Stimulated activated naive CD8-positive, alpha-beta T cell treated with anti-CD3 and anti-CD28 coated beads, Interleukin-15, Interleukin-2, amounts not matched to agents 100 U/mL and 50 U/mL, for 24 hours (primary cell): ENCODE results near the gene NT5DC3.

Experiments
- ATAC-seq: fragments of 150-1000 bp; cut with Tn5 transposase; one replicate; pipeline ENCODE4 v1.10.0; 2021
- DNase-seq: peaks from one replicate; pipeline ENCODE4 v3.0.0; 2021

The NT5DC3 gene

GRCh38 chr12:103808239-103808880 lies 32.7 kb downstream of the NT5DC3 start:
- no peak for ATAC-seq

DNA sequence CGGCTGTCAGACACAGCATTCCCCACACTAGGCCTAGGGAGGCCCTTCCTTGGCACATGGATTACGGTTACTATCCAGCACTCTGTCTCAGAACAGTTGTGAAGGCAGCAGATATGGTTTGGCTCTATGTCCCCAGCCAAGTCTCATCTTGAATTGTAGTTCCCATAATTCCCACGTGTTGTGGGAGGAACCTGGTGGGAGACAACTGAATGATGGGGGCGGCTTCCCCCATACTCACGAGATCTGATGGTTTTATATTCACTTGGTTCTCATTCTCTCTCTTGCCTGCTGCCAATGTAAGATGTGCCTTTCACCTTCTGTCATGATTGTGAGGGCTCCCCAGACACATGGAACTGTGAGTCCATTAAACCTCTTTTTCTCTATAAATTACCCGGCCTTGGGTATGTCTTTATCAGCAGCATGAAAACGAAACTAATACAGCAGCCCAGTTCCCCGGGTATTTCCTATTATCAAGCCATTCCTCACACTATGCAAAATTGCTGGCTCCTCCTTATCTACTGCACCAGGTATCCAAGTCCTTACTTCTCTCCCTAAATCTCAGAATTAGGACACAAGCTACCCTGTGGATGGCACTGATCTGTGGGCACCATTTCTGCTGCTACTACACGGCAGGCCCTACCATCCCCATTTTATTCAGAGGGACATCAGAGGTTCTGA lies 33.3 kb downstream of the NT5DC3 start:
- no peak for ATAC-seq
- no peak for DNase-seq

More at GRCh38 chr12:103808239-103808880, 32.7 kb downstream of the NT5DC3 start:
- no peak for DNase-seq

GRCh38 chr12:103806803-103807202 lies 34.2 kb downstream of the NT5DC3 start:
- no peak for ATAC-seq
- no peak for DNase-seq

DNA sequence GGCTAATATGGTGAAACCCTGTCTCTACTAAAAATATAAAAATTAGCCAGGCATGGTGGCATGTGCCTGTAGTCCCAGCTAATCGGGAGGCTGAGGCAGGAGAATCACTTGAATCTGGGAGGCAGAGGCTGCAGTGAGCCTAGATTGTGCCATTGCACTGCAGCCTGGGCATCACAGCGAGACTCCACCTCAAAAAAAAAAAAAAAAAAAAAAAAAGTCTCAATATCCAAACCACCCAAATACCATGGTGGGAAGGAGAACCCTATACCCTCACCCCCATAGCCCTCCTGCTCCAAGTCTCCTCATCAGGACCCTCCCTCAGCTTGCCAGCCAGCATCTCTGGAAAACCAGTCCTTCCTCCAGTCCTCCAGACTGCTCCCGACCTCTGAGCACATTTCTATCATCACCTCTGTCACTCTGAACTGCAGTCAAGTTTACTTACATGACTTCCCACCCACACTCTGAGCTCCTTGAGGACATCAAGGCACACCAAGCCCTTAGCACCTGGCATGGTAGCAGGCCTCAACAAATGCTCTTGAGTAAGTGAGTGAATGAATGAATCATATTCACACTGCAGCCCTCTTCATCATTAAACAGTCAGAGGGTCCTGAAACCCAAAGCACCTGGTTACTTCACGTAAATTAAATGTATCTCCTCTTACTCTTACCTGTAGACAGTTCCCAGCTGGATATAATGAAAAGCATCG lies 35.2 kb downstream of the NT5DC3 start:
- DNase-seq (no peak), ATAC-seq (no peak)

GRCh38 chr12:103803847-103804246 lies 37.2 kb downstream of the NT5DC3 start:
- no peak for ATAC-seq
- DNase-seq = no peak

DNA sequence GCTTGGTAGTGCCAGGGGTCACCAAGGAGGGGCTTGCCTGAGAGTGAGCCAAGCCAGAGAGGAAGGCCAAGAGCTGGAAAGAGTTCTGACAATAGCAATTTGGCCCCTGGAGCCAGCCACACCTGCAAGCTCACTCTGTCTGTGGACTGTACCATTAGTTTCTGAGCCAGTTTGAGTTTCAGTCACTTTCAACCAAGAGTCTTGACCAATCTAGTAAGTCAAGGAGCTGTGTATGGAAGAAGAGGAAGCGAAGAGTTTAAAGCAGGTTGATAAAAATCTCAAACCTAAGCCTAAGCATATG lies 38.5 kb downstream of the NT5DC3 start:
- ATAC-seq = no peak
- no peak for DNase-seq

DNA sequence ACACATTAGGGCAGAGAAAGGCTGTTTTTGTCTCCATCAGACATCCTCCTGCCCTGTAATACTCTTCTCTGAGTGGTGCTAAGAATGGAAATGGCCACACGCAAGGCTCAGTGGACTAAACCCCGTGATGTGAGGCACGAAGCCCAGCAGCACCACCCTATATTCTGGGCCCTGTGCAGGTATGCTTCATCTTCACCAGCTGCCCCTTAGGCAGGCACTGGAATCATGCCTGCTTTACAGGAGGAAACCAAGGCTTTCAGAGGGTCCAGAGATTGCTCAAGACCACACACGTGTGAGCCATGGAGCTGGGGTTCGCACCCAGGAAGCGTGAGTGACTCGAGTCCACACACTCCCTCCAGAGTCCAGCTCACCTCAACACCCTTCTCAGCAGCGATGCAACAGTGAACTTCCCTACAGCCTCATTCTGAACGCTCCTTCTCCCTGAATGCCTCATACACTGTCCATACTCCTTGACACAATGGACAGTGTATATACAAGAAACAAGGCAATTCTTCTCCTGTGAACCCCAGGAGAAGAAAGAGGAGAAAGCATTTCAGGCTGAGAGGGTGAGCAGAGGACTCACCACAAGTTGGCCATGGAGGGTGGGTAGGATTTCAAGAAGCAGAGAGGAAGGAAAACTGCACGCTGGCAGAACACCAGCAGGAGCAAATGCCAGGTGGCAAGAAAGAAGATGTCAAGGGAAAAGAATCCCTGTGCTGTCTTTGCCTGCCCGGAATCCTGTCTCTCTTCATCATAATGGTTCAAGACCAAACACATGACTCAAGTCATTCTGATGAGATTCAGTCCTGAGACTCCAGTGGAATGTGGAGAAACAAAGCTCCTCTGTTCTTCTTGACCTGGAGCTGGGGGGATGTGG lies 39.1 kb downstream of the NT5DC3 start:
- DNase-seq (no peak), ATAC-seq (no peak)

GRCh38 chr12:103799857-103800771 lies 40.9 kb downstream of the NT5DC3 start:
- ATAC-seq (no peak), DNase-seq (no peak)

GRCh38 chr12:103799504-103799856 lies 41.6 kb downstream of the NT5DC3 start:
- DNase-seq (no peak), ATAC-seq (no peak)

DNA sequence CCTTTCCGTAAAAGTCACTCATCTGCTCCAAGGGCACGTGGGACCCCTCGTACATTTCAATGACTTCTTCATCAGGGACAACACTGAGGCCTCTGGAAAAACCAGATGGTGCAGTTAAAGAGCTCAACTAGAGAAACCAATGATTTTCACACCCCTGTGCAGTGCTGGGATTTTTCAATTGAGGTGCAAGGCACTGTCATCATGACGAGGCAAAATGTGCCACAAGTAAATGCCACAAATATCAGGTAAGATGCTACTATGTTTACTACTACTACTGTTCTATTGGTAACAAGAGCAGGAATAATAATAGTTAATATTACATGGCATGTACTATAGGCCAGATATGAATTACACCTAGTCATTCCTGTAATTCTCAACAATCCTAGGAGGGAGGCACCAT lies 42.4 kb downstream of the NT5DC3 start:
- DNase-seq = no peak
- no peak for ATAC-seq

- DNase-seq (no peak), ATAC-seq (no peak)
These were observed 46.5 kb downstream of the NT5DC3 start for GRCh38 chr12:103794309-103795213.

GRCh38 chr12:103793512-103794045 lies 47.5 kb downstream of the NT5DC3 start:
- DNase-seq (no peak), ATAC-seq (no peak)

DNA sequence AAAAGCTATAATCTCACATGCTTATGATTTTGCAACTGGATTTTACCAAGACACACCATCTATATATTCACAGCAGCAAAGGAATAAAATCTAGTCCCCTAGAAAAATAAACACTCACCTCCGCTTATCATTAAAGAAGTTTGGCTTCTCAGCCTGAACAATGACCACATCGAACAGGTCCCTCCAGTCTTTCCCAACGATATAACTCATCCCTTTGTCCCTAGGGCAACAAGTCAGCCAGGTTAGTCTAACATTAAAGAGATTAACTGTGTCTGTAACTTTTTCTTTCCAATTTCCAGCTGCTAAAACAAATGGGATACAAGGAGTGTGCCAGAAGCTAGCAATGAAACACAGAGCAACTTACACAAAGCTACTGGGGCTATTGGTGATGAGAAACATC lies 48.0 kb downstream of the NT5DC3 start:
- DNase-seq = no peak
- no peak for ATAC-seq

DNA sequence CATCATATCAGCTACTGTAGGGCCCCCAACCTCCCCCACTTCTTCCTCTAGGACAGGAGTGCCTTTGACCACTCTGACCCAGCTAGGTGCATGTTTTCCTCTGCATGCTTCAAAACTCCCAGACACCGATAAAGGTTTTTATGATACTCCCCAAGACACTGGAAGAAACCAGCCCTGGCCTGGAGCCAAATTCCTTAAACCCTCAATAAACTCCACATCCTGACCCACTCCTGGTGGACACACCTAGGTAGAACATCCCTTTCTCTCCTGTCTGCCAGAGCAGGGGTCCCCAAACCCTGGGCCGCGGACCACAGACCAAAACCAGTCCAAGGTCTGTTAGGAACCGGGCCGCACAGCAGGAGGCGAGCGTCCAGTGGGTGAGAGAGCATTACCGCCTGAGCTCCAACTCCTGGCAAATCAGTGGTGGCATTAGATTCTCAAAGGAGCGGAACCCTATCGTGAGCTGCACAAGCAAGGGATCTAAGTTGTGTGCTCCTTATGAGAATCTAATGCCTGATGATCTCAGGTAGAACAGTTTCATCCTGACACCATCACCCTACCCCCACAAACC lies 49.6 kb downstream of the NT5DC3 start:
- no peak for ATAC-seq
- DNase-seq = no peak

DNA sequence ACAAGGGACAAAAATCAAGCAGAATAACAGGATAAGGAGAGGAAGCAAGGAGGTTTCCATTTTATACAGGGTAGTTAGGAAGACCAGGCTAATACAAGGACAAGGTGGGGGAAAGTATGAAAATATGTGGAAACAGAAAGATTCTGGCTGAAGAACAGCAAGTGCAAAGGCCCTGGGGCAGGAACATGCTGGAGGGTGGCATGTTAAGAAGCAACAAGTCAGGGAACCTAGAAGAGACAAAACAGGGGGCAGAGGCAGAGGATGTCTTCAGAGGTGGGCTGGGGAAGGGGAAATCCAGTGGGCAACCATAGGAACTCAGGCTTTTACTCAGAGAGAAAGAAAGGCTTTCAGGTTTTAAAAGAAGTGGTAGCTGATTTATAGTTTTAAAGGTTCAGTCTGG lies 54.8 kb downstream of the NT5DC3 start:
- ATAC-seq = no peak
- DNase-seq = no peak

- no peak for ATAC-seq
These were observed 55.6 kb downstream of the NT5DC3 start for GRCh38 chr12:103785243-103786031.

GRCh38 chr12:103783744-103784664 lies 57.0 kb downstream of the NT5DC3 start:
- DNase-seq (no peak), ATAC-seq (no peak)

More at GRCh38 chr12:103785243-103786031, 55.6 kb downstream of the NT5DC3 start:
- DNase-seq = no peak

- ATAC-seq (no peak), DNase-seq (no peak)
These were observed 58.6 kb downstream of the NT5DC3 start for GRCh38 chr12:103782399-103782798.
